GM23338 (cell line): ENCODE data around the gene CCDC120. TPM values are rescaled to one million over a fixed set of nuclear protein-coding genes. Genes with fewer than 3 reads are reported as not detected.

Source experiments
- ATAC-seq: fragments of 200-7000 bp; cut with Tn5 transposase; 3 replicates; pipeline ENCODE4 v1.9.1; 2020
- DNase-seq: peaks from one replicate; pipeline ENCODE4 v3.0.0-alpha.2; 2015; ENCODE audit warnings: low spot score
- H2AFZ ChIP-seq: fragments of 200-600 bp; sonication (generic); 2 replicates; pipeline ENCODE4 v1.8.0; 2016; ENCODE audit warnings: antibody characterized with exemption, mild to moderate bottlenecking, moderate library complexity
- H3F3A ChIP-seq: fragments of 200-600 bp; sonication (generic); replicated peaks from 2 replicates; pipeline ENCODE4 v1.8.0; 2017; ENCODE audit warnings: antibody characterized with exemption, mixed run types, low read depth
- H3K27ac ChIP-seq: fragments of 200-600 bp; sonication (generic); 2 replicates; pipeline ENCODE4 v1.6.1; 2016; ENCODE audit warnings: low read depth
- H3K27me3 ChIP-seq: fragments of 200-600 bp; sonication (generic); 2 replicates; pipeline ENCODE4 v1.8.0; 2016; ENCODE audit warnings: mild to moderate bottlenecking, mixed run types, moderate library complexity; ENCODE audit not compliant: insufficient read depth
- H3K36me3 ChIP-seq: fragments of 200-600 bp; sonication (generic); 2 replicates; pipeline ENCODE4 v1.8.0; 2016; ENCODE audit warnings: mild to moderate bottlenecking; ENCODE audit not compliant: insufficient read depth
- H3K4me1 ChIP-seq: fragments of 200-600 bp; sonication (generic); 2 replicates; pipeline ENCODE4 v1.8.0; 2016; ENCODE audit warnings: mild to moderate bottlenecking, moderate library complexity; ENCODE audit not compliant: insufficient read depth
- H3K4me2 ChIP-seq: fragments of 200-600 bp; sonication (generic); 2 replicates; pipeline ENCODE4 v1.7.1; 2017; ENCODE audit warnings: mixed run types
- H3K4me3 ChIP-seq: fragments of 200-600 bp; sonication (generic); 2 replicates; pipeline ENCODE4 v1.6.1; 2016; ENCODE audit warnings: mixed run types
- H3K79me2 ChIP-seq: fragments of 200-600 bp; sonication (generic); replicated peaks from 2 replicates; pipeline ENCODE4 v1.8.0; 2017; ENCODE audit warnings: mild to moderate bottlenecking; ENCODE audit not compliant: insufficient read depth
- H3K9me2 ChIP-seq: fragments of 200-600 bp; sonication (generic); 2 replicates; pipeline ENCODE4 v1.8.0; 2017; ENCODE audit not compliant: insufficient read depth
- H4K20me1 ChIP-seq: fragments of 200-600 bp; sonication (generic); replicated peaks from 2 replicates; pipeline ENCODE4 v1.8.0; 2017; ENCODE audit warnings: mild to moderate bottlenecking; ENCODE audit not compliant: insufficient read depth
- H3K27ac Mint-ChIP-seq: 2 replicates; pipeline ENCODE4 v1.8.0; 2020; ENCODE audit warnings: inconsistent platforms, mild to moderate bottlenecking, moderate library complexity, mixed read lengths
- H3K27me3 Mint-ChIP-seq: 3 replicates; pipeline ENCODE4 v1.8.0; 2022; ENCODE audit warnings: low read depth, mild to moderate bottlenecking, moderate library complexity, mixed read lengths, inconsistent platforms; ENCODE audit not compliant: insufficient read depth, poor library complexity
- H3K36me3 Mint-ChIP-seq: 3 replicates; pipeline ENCODE4 v1.8.0; 2021; ENCODE audit warnings: low read depth, mild to moderate bottlenecking, inconsistent platforms, moderate library complexity, mixed read lengths
- H3K4me1 Mint-ChIP-seq: 3 replicates; pipeline ENCODE4 v1.8.0; 2020; ENCODE audit warnings: mild to moderate bottlenecking, inconsistent platforms, mixed read lengths
- H3K4me3 Mint-ChIP-seq: 3 replicates; pipeline ENCODE4 v1.8.0; 2021; ENCODE audit warnings: moderate library complexity, mild to moderate bottlenecking, inconsistent platforms, mixed read lengths
- H3K9me3 Mint-ChIP-seq: 3 replicates; pipeline ENCODE4 v1.8.0; 2020; ENCODE audit warnings: moderate library complexity, mild to moderate bottlenecking, inconsistent platforms, mixed read lengths
- CREB1 ChIP-seq: fragments of 250-450 bp; sonication (Bioruptor Pico); IDR thresholded peaks from 2 replicates; pipeline ENCODE4 v1.5.0; 2020; ENCODE audit warnings: low read depth, mild to moderate bottlenecking, moderate library complexity
- CTCF ChIP-seq, 2 experiments: fragments of 200-600 bp in 1 of 2; sonication (generic) in 1 of 2; conservative IDR thresholded peaks; 2 replicates each; pipeline versions ENCODE4 v1.5.1 to v1.6.1; 2016 to 2017; ENCODE audit warnings: antibody characterized with exemption in 2 of 2, low read depth in 2 of 2, mild to moderate bottlenecking in 2 of 2, moderate library complexity in 1 of 2
- ETS1 ChIP-seq: IDR thresholded peaks from 2 replicates; pipeline ENCODE4 v1.6.1; 2016; ENCODE audit warnings: antibody characterized with exemption
- EZH2phosphoT487 ChIP-seq: fragments of 200-600 bp; sonication (generic); IDR thresholded peaks from one replicate; pipeline ENCODE4 v1.8.1; 2018; ENCODE audit warnings: antibody characterized with exemption; ENCODE audit not compliant: unreplicated experiment
- JUNB ChIP-seq: IDR thresholded peaks from one replicate; pipeline ENCODE4 v1.6.1; 2016; ENCODE audit warnings: antibody characterized with exemption; ENCODE audit not compliant: unreplicated experiment
- NANOG ChIP-seq: IDR thresholded peaks from 2 replicates; pipeline ENCODE4 v1.6.1; 2016; ENCODE audit warnings: antibody characterized with exemption, borderline replicate concordance
- POLR2AphosphoS5 ChIP-seq: IDR thresholded peaks from 2 replicates; pipeline ENCODE4 v1.6.1; 2016; ENCODE audit warnings: antibody characterized with exemption, low read depth
- ZNF114 ChIP-seq: fragments of 250-450 bp; sonication (Bioruptor Pico); IDR thresholded peaks from 2 replicates; pipeline ENCODE4 v1.5.0; 2020; ENCODE audit warnings: mild to moderate bottlenecking, moderate library complexity
- ZNF331 ChIP-seq: fragments of 250-450 bp; sonication (Bioruptor Pico); IDR thresholded peaks from 2 replicates; pipeline ENCODE4 v1.5.0; 2020; ENCODE audit warnings: low read depth, mild to moderate bottlenecking, moderate library complexity
- ZNF462 ChIP-seq: fragments of 250-450 bp; sonication (Bioruptor Pico); IDR thresholded peaks from 2 replicates; pipeline ENCODE4 v1.5.0; 2020; ENCODE audit warnings: mild to moderate bottlenecking, moderate library complexity
- polyA plus RNA-seq: library from polyadenylated mRNA; unstranded; fragments of >200 nt; fragmentation: Nextera tagmentation; extraction: Ambion mirVana; gene quantifications from 2 replicates; pipeline ENCODE4 v1.2.1, GENCODE V29; 2016
- total RNA-seq: library from RNA; depleted of rRNA; stranded (reverse); fragments of >200 nt; shearing (Covaris generic); gene quantifications from 2 replicates; pipeline ENCODE4 v1.2.3, GENCODE V29; 2014
- TF ChIP-seq, protein P1 (sequence below): IDR thresholded peaks from one replicate; pipeline ENCODE4 v1.6.1; 2018; ENCODE audit warnings: antibody characterized with exemption; ENCODE audit not compliant: unreplicated experiment

CCDC120 gene
- total and polyA plus RNA-seq, 2 experiments from 2014 or later: 3.3 to 9.9 TPM

DNA sequence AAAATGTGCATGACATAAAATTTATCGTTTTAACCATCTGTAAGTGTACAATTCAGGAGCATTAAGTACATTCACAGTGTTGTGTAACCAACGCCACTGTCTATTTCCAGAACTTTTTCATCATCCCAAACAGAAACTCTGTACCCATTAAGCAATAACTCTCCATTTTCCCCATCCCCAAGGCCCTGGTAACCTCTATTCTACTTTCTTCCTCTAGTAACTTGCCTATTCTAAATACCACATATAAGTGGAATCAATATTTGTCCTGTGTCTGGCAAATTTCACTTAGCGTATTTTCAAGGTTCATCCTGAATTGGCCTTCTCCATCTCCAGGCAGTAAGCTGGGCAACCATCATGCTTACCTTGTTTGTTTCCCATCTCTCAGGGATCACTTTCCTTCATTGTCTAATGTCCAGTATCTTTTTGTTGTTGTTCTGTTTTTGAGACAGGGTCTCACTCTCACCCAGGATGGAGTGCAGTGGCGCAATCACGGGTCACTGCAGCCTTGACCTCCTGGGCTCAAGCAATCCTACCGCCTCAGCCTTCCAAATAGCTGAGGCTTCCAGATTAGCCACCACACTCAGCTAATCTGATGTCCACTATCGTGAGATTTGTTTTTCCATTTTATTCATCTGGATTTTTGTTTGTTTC, 39.1 kb upstream of the CCDC120 start (continued):
- TF ChIP-seq ZNF462 (CRISPR knock-in tag): no peak
- no peak for TF ChIP-seq POLR2AphosphoS5
- no peak for TF ChIP-seq NANOG

GRCh38 chrX:49029876-49030275, 28.9 kb upstream of the CCDC120 start:
- Histone ChIP-seq H3K79me2 (no peaks in the 10 kb centered on the region), H3K4me3 (no peak overlapping the region), H3K36me3 (peaks cover 17% of the 10 kb centered on the region; the same call in 1 of the 2 replicates), H3F3A (no peaks in the 10 kb centered on the region), H3K27ac (no peak overlapping the region), H2AFZ (no peak overlapping the region), H4K20me1 (no peaks in the 10 kb centered on the region), H3K27me3 (no peaks in the 10 kb centered on the region), H3K9me2 (no peaks in the 10 kb centered on the region), H3K4me2 (no peak overlapping the region), H3K4me1 (no peaks in the 10 kb centered on the region; the same call in 1 of the 2 replicates)
- peaks cover 79% of the 10 kb centered on the region for H3K36me3 Mint-ChIP-seq
- no peaks in the 10 kb centered on the region for H3K9me3 Mint-ChIP-seq
- DNase-seq (peak; percentile 57), ATAC-seq (peak; percentile 91)
- H3K4me3 Mint-ChIP-seq: no peak overlapping the region
- peaks cover 19% of the 10 kb centered on the region for H3K4me1 Mint-ChIP-seq
- no peaks in the 10 kb centered on the region for H3K27me3 Mint-ChIP-seq
- H3K27ac Mint-ChIP-seq: no peak overlapping the region; the same call in 1 of the 2 replicates
- TF ChIP-seq ETS1: no peak
- no peak for TF ChIP-seq ZNF331
- TF ChIP-seq ZNF114: no peak
- TF ChIP-seq JUNB: no peak
- TF ChIP-seq, protein P1, sequence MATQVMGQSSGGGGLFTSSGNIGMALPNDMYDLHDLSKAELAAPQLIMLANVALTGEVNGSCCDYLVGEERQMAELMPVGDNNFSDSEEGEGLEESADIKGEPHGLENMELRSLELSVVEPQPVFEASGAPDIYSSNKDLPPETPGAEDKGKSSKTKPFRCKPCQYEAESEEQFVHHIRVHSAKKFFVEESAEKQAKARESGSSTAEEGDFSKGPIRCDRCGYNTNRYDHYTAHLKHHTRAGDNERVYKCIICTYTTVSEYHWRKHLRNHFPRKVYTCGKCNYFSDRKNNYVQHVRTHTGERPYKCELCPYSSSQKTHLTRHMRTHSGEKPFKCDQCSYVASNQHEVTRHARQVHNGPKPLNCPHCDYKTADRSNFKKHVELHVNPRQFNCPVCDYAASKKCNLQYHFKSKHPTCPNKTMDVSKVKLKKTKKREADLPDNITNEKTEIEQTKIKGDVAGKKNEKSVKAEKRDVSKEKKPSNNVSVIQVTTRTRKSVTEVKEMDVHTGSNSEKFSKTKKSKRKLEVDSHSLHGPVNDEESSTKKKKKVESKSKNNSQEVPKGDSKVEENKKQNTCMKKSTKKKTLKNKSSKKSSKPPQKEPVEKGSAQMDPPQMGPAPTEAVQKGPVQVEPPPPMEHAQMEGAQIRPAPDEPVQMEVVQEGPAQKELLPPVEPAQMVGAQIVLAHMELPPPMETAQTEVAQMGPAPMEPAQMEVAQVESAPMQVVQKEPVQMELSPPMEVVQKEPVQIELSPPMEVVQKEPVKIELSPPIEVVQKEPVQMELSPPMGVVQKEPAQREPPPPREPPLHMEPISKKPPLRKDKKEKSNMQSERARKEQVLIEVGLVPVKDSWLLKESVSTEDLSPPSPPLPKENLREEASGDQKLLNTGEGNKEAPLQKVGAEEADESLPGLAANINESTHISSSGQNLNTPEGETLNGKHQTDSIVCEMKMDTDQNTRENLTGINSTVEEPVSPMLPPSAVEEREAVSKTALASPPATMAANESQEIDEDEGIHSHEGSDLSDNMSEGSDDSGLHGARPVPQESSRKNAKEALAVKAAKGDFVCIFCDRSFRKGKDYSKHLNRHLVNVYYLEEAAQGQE: no peak
- no peak for TF ChIP-seq EZH2phosphoT487
- no peak for TF ChIP-seq CREB1
- TF ChIP-seq CTCF (conservative IDR thresholded peaks at IDR 0.05; ENCODE audit: low read depth in 2 of 2): no peak
- no peak for TF ChIP-seq NANOG
